ENCODE measurements around the gene ADAM19. TPM values are rescaled to one million over a fixed set of nuclear protein-coding genes. Genes with fewer than 3 reads are reported as not detected.
"Not testable (repeated sequence)": the region's sequence is repeated elsewhere in the genome, so short reads cannot be mapped to it uniquely, and the experiment has no call there.

The ADAM19 gene
- total RNA-seq, 1 donor from 2014 or later, result 161 TPM

GRCh38 chr5:157491471-157491995, 84.0 kb downstream of the ADAM19 start:
- no peak for DNase-seq (ENCODE audit: extremely low read depth, low read depth, low spot score)

- DNase-seq (ENCODE audit: extremely low read depth, low read depth, low spot score), result no peak
These were observed 88.2 kb downstream of the ADAM19 start for GRCh38 chr5:157487358-157487757.

GRCh38 chr5:157486861-157487260, 88.7 kb downstream of the ADAM19 start:
- DNase-seq (ENCODE audit: extremely low read depth, low read depth, low spot score), result no peak

- no peak for DNase-seq (ENCODE audit: extremely low read depth, low read depth, low spot score)
These were observed 89.3 kb downstream of the ADAM19 start for GRCh38 chr5:157486221-157486681.

GRCh38 chr5:157485811-157486210, 89.8 kb downstream of the ADAM19 start:
- no peak for DNase-seq (ENCODE audit: extremely low read depth, low read depth, low spot score)

- DNase-seq (ENCODE audit: extremely low read depth, low read depth, low spot score), result no peak
These were observed 90.2 kb downstream of the ADAM19 start for GRCh38 chr5:157485340-157485739.

GRCh38 chr5:157484768-157485167, 90.8 kb downstream of the ADAM19 start:
- DNase-seq (ENCODE audit: extremely low read depth, low read depth, low spot score), result no peak

GRCh38 chr5:157482702-157483101, 92.9 kb downstream of the ADAM19 start:
- not testable (repeated sequence) for DNase-seq (ENCODE audit: extremely low read depth, low read depth, low spot score)

- DNase-seq (ENCODE audit: extremely low read depth, low read depth, low spot score), result no peak
These were observed 93.9 kb downstream of the ADAM19 start for GRCh38 chr5:157481666-157482065.

GRCh38 chr5:157481265-157481664, 94.3 kb downstream of the ADAM19 start:
- no peak for DNase-seq (ENCODE audit: extremely low read depth, low read depth, low spot score)

- DNase-seq (ENCODE audit: extremely low read depth, low read depth, low spot score), result no peak
These were observed 95.7 kb downstream of the ADAM19 start for GRCh38 chr5:157479612-157480510.

- no peak for DNase-seq (ENCODE audit: extremely low read depth, low read depth, low spot score)
These were observed 96.4 kb downstream of the ADAM19 start for GRCh38 chr5:157479166-157479565.

GRCh38 chr5:157478726-157479125, 96.8 kb downstream of the ADAM19 start:
- DNase-seq (ENCODE audit: extremely low read depth, low read depth, low spot score), result no peak

GRCh38 chr5:157477814-157478494, 97.6 kb downstream of the ADAM19 start:
- no peak for DNase-seq (ENCODE audit: extremely low read depth, low read depth, low spot score)

GRCh38 chr5:157476702-157477408, 98.7 kb downstream of the ADAM19 start:
- no peak for DNase-seq (ENCODE audit: extremely low read depth, low read depth, low spot score)

- no peak for DNase-seq (ENCODE audit: extremely low read depth, low read depth, low spot score)
These were observed 100.1 kb downstream of the ADAM19 start for GRCh38 chr5:157475432-157475831.

GRCh38 chr5:157473383-157474320, 101.9 kb downstream of the ADAM19 start:
- DNase-seq (ENCODE audit: extremely low read depth, low read depth, low spot score), result no peak

- no peak for DNase-seq (ENCODE audit: extremely low read depth, low read depth, low spot score)
These were observed 103.9 kb downstream of the ADAM19 start for GRCh38 chr5:157471709-157472108.

GRCh38 chr5:157470631-157471030, 104.9 kb downstream of the ADAM19 start:
- DNase-seq (ENCODE audit: extremely low read depth, low read depth, low spot score), result no peak

GRCh38 chr5:157469687-157470086, 105.9 kb downstream of the ADAM19 start:
- DNase-seq (ENCODE audit: extremely low read depth, low read depth, low spot score), result no peak
